CD8-positive, alpha-beta memory T cell (primary cell): ENCODE results near the gene SLC13A3. TPM values are rescaled to one million over a fixed set of nuclear protein-coding genes. Genes with fewer than 3 reads are reported as not detected.

Source experiments
- CTCF ChIA-PET: fragments of 350-600 bp; sonication (Branson Sonifier 250); formaldehyde crosslinking; loops from one replicate; lab custom pipeline; 2021; ENCODE audit warnings: antibody characterized with exemption; lab: Charles Lee
- POLR2A ChIA-PET: fragments of 350-600 bp; sonication (Branson Sonifier 250); formaldehyde crosslinking; loops from one replicate; lab custom pipeline; 2021; ENCODE audit warnings: antibody characterized with exemption; lab: Charles Lee
- DNase-seq, 5 donors: peaks; one replicate each; pipeline versions ENCODE4 v3.0.0 to v3.0.0-alpha.2; 2020 to 2022; ENCODE audit warnings: mixed read lengths in 1 of 5
- H3K27ac ChIP-seq: one replicate; pipeline ENCODE4 v1.7.0; 2013; ENCODE audit warnings: low read depth, mild to moderate bottlenecking, low read length, moderate library complexity
- H3K27me3 ChIP-seq: 2 replicates; pipeline ENCODE4 v1.7.0; 2013; ENCODE audit warnings: low read length, mild to moderate bottlenecking; ENCODE audit not compliant: insufficient read depth, poor library complexity, severe bottlenecking
- H3K36me3 ChIP-seq: 2 replicates; pipeline ENCODE4 v1.7.0; 2013; ENCODE audit warnings: mild to moderate bottlenecking, low read length, moderate library complexity; ENCODE audit not compliant: insufficient read depth
- H3K4me1 ChIP-seq: 2 replicates; pipeline ENCODE4 v1.7.0; 2013; ENCODE audit warnings: mild to moderate bottlenecking, low read length, moderate library complexity; ENCODE audit not compliant: insufficient read depth
- H3K4me3 ChIP-seq: 2 replicates; pipeline ENCODE4 v1.7.0; 2013; ENCODE audit warnings: mild to moderate bottlenecking, low read length
- H3K9me3 ChIP-seq: 2 replicates; pipeline ENCODE4 v1.7.0; 2013; ENCODE audit warnings: mild to moderate bottlenecking, low read length
- H3K27ac Mint-ChIP-seq, 8 donors: one replicate each; pipeline ENCODE4 v1.8.0; 2020 to 2021; ENCODE audit warnings: mixed read lengths in 8 of 8, mild to moderate bottlenecking in 6 of 8, inconsistent platforms in 3 of 8, moderate library complexity in 3 of 8
- H3K27me3 Mint-ChIP-seq, 2 donors: one replicate each; pipeline ENCODE4 v1.8.0; 2020 to 2021; ENCODE audit warnings: mixed read lengths in 2 of 2, mild to moderate bottlenecking in 1 of 2, moderate library complexity in 1 of 2
- H3K36me3 Mint-ChIP-seq, 3 donors: one replicate each; pipeline ENCODE4 v1.8.0; 2020 to 2021; ENCODE audit warnings: mixed read lengths in 3 of 3, inconsistent platforms in 1 of 3, mild to moderate bottlenecking in 1 of 3
- H3K4me1 Mint-ChIP-seq, 3 donors: one replicate each; pipeline ENCODE4 v1.8.0; 2020 to 2021; ENCODE audit warnings: mixed read lengths in 3 of 3, inconsistent platforms in 1 of 3, mild to moderate bottlenecking in 1 of 3
- H3K4me3 Mint-ChIP-seq, 7 donors: one replicate each; pipeline ENCODE4 v1.8.0; 2020 to 2021; ENCODE audit warnings: mixed read lengths in 7 of 7, mild to moderate bottlenecking in 6 of 7, moderate library complexity in 4 of 7, inconsistent platforms in 2 of 7
- H3K9me3 Mint-ChIP-seq, 5 donors: one replicate each; pipeline ENCODE4 v1.8.0; 2020 to 2022; ENCODE audit warnings: mixed read lengths in 5 of 5, mild to moderate bottlenecking in 3 of 5, moderate library complexity in 2 of 5, inconsistent platforms in 1 of 5
- polyA plus RNA-seq: library from polyadenylated mRNA; unstranded; fragments of 300-500 nt; fragmentation: Illumina TruSeq; gene quantifications from one replicate; pipeline ENCODE4 v1.2.3, GENCODE V29; 2021
- total RNA-seq, 2 experiments: library from RNA; stranded (reverse); gene quantifications; one replicate each; pipeline ENCODE4 v1.2.3, GENCODE V29; 2021

Gene SLC13A3
- total and polyA plus RNA-seq, 3 experiments from 2014 or later = 0.11 TPM; not detected in 2

DNA sequence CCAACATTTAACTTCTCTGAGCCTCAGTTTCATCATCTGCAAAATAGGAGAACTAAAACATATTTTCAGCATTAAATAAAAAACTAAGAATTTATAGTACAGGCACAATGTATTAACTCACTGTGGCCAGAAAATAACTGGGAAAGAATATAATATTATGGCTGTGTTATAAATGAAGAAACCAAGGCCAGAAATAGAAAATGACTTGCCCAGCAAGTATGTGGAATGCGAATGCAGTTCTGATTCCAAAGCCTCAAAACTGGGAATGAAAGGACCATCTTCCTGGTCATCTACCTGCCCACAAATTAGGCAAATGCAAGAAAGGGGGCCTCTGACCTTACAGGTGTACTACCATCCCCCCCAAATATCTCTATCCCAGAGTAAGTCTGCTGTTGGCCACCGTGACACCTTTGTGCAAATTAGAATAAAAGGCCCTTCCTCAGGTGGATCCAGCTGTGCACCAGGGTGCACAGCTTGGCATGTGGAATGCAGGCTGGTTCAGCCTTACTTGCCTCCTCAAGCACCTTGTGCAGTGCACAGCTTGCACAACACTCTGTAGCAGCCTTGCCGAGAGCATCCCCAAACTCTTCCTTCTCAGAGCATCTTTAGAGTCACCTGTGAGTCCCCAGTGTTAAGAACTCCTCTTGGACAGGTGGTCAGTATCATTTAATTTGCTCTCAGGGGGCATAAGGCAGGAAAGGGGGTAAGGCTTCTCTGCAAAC is 4.4 kb downstream of the SLC13A3 start:
- ChIA-PET CTCF (no interaction called here), POLR2A (no interaction called here)
- Mint-ChIP-seq H3K27me3 (peaks cover 16 to 26% of the 10 kb centered on the region in 2 donors), H3K4me3 (no peak overlapping the region), H3K9me3 (peaks cover 0 to 1% (median 0%) of the 10 kb centered on the region in 5 donors), H3K27ac (no peak overlapping the region), H3K36me3 (peaks cover 0 to 4% (median 0%) of the 10 kb centered on the region in 3 donors), H3K4me1 (no peaks in the 10 kb centered on the region)
- no peak overlapping the region for H3K4me3 ChIP-seq
- no peaks in the 10 kb centered on the region for H3K9me3 ChIP-seq
- DNase-seq = no peak
- no peaks in the 10 kb centered on the region for H3K27me3 ChIP-seq
- H3K4me1 ChIP-seq = no peaks in the 10 kb centered on the region
- no peaks in the 10 kb centered on the region for H3K36me3 ChIP-seq
- H3K27ac ChIP-seq = no peak overlapping the region

DNA sequence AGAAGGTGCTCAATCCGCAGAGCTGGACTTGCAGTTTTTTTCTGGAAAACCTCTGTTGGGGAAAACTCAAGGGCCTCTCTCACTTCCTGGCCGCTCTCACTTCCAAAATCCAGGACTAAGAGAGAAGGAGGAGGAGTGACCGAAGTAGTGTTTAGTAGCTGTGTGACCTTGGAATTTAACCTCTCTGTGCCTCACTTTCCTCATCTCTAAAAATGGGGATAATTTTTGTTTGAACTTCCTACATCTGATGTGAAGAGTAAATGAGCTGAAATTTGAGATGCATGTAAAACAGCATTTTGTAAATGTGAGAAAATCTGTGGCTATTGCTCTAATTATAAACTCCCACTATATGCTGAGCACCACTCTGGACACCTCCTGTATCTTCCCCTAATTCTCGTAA is 5.1 kb downstream of the SLC13A3 start:
- peaks cover 0 to 4% (median 0%) of the 10 kb centered on the region in 3 donors for H3K36me3 Mint-ChIP-seq
- H3K9me3 Mint-ChIP-seq = no peaks in the 10 kb centered on the region
- ChIA-PET POLR2A (no interaction called here), CTCF (no interaction called here)
- Histone ChIP-seq H3K36me3 (no peaks in the 10 kb centered on the region), H3K27ac (no peak overlapping the region), H3K4me3 (no peak overlapping the region), H3K4me1 (no peaks in the 10 kb centered on the region), H3K9me3 (no peaks in the 10 kb centered on the region), H3K27me3 (no peaks in the 10 kb centered on the region)
- H3K27me3 Mint-ChIP-seq = peaks cover 11 to 27% of the 10 kb centered on the region in 2 donors
- no peaks in the 10 kb centered on the region for H3K4me1 Mint-ChIP-seq
- no peak overlapping the region for H3K4me3 Mint-ChIP-seq
- DNase-seq = no peak
- H3K27ac Mint-ChIP-seq = no peak overlapping the region

DNA sequence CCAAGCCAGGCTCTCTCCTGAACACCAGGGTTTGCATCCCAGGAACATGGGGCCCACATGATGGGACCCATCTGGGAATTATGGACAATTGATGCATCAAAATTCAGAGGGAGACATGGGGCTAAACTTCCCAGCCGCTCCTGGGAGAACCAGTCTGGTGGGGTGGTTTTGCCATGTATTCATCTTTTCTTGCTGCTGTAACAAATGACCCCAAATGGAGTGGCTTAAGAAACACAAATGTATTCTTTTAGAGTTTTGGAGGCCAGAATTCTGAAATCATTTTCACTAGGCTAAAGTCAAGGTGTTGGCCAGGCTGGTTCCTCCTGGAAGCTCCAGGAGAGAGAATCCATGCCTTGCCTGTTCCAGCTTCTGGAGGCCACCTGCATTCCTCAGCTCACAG is 6.5 kb downstream of the SLC13A3 start:
- H3K4me3 ChIP-seq = no peak overlapping the region
- no peaks in the 10 kb centered on the region for H3K36me3 ChIP-seq
- no peak for DNase-seq
- no peaks in the 10 kb centered on the region for H3K4me1 ChIP-seq
- H3K9me3 Mint-ChIP-seq = no peaks in the 10 kb centered on the region
- H3K27me3 ChIP-seq = no peaks in the 10 kb centered on the region
- H3K4me3 Mint-ChIP-seq = no peak overlapping the region
- H3K27ac Mint-ChIP-seq = no peak overlapping the region
- CTCF ChIA-PET = no interaction called here
- H3K9me3 ChIP-seq = no peaks in the 10 kb centered on the region
- H3K27ac ChIP-seq = no peak overlapping the region
- peaks cover 2 to 22% of the 10 kb centered on the region in 2 donors for H3K27me3 Mint-ChIP-seq
- POLR2A ChIA-PET = no interaction called here
- no peaks in the 10 kb centered on the region for H3K36me3 Mint-ChIP-seq
- H3K4me1 Mint-ChIP-seq = no peaks in the 10 kb centered on the region

DNA sequence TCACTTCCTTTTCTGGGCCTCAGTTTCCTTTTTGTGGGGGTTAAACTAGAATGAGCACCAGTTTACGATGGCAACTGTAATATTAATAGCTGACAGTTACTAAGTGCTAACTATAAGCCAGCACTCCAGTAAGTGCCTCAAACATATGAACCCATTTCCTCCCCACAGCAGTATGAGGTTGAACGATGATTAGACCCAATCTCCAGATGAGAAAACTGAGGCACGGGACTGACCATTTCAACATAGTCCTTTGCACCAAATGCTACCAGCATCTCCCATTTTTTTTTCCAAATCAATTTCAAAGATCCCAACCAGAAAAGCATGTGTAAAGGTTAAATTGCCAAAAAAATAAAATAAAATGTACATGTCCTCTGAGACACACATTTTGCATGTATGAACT is 7.1 kb downstream of the SLC13A3 start:
- ChIA-PET CTCF (no interaction called here), POLR2A (no interaction called here)
- Histone ChIP-seq H3K27ac (no peak overlapping the region), H3K27me3 (no peaks in the 10 kb centered on the region), H3K9me3 (no peaks in the 10 kb centered on the region), H3K36me3 (no peaks in the 10 kb centered on the region), H3K4me3 (no peak overlapping the region), H3K4me1 (no peaks in the 10 kb centered on the region)
- no peak for DNase-seq
- Mint-ChIP-seq H3K27ac (no peak overlapping the region), H3K9me3 (no peaks in the 10 kb centered on the region), H3K36me3 (no peaks in the 10 kb centered on the region), H3K4me1 (no peaks in the 10 kb centered on the region), H3K4me3 (no peak overlapping the region), H3K27me3 (peaks cover 7 to 20% of the 10 kb centered on the region in 2 donors)

DNA sequence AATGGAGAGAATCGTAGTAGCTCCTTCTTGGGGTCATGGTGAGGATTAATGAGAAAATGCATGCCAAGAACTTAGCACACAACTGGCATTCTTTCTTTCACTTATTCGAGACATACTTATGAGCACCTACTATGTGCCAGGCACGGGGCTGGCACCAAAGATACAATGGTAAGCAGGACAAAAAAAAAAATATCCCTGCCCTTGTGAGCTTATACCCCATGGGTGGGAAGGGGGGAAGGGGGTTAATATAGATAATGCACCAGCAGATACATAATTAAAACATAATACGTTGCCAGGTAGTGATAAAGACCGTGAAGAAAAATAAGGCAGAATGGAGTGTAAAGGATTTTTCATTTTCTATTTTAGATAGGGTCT is 8.3 kb downstream of the SLC13A3 start:
- Mint-ChIP-seq H3K9me3 (no peaks in the 10 kb centered on the region), H3K27ac (no peak overlapping the region), H3K4me3 (no peak overlapping the region)

DNA sequence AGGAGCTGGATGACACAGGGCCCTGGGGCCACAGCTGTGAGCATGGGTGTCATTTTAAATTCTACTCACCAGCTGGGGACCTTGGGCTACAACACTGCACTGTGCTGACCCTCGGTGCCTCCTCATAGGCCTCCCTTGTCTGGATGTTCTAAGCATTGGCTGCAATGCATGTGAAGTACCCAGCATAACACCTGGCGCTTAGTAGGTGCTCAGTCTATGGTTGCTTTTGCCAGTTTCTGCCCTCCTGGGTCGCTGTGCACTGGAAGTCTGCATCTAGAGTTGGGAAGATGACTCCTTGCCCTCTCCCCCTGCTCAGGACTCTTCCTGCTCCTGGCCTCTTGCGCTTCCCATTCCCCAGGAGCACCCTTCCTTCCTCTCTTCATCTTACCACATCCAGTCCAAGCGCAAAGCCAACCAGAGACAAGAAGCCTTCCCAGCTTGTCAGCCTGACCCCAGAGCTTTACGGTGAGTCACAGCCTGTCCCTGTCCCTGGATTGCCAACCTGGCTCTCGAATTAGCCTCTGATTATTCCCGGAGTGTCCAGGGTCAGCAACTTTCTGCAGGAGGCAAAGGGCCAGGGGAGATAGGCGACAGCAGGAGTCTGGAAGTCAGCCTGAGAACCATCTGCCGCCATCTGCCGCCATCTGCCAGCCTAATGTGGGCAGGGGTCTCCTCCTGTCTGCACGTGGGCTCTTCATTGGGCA is 8.8 kb downstream of the SLC13A3 start:
- no peaks in the 10 kb centered on the region for H3K4me1 Mint-ChIP-seq
- H3K4me1 ChIP-seq = no peaks in the 10 kb centered on the region
- H3K27ac ChIP-seq = no peak overlapping the region
- H3K9me3 ChIP-seq = no peaks in the 10 kb centered on the region
- no peak overlapping the region for H3K4me3 Mint-ChIP-seq
- peak overlapping the region in 1 of 8 donors; percentile 62 for H3K27ac Mint-ChIP-seq
- no peaks in the 10 kb centered on the region for H3K36me3 Mint-ChIP-seq
- no peaks in the 10 kb centered on the region for H3K27me3 ChIP-seq
- H3K27me3 Mint-ChIP-seq = peaks cover 8 to 30% of the 10 kb centered on the region in 2 donors
- ChIA-PET CTCF (no interaction called here), POLR2A (no interaction called here)
- no peak for DNase-seq
- H3K9me3 Mint-ChIP-seq = no peaks in the 10 kb centered on the region
- H3K4me3 ChIP-seq = no peak overlapping the region
- H3K36me3 ChIP-seq = no peaks in the 10 kb centered on the region

More for the DNA sequence above, 8.3 kb downstream of the SLC13A3 start:
- H3K4me1 Mint-ChIP-seq = no peaks in the 10 kb centered on the region
- no peaks in the 10 kb centered on the region for H3K4me1 ChIP-seq
- no peaks in the 10 kb centered on the region for H3K36me3 Mint-ChIP-seq
- DNase-seq = no peak
- no peaks in the 10 kb centered on the region for H3K9me3 ChIP-seq
- ChIA-PET CTCF (no interaction called here), POLR2A (no interaction called here)
- H3K27ac ChIP-seq = no peak overlapping the region
- no peaks in the 10 kb centered on the region for H3K27me3 ChIP-seq
- H3K4me3 ChIP-seq = no peak overlapping the region
- H3K36me3 ChIP-seq = no peaks in the 10 kb centered on the region
- H3K27me3 Mint-ChIP-seq = peaks cover 8 to 27% of the 10 kb centered on the region in 2 donors

DNA sequence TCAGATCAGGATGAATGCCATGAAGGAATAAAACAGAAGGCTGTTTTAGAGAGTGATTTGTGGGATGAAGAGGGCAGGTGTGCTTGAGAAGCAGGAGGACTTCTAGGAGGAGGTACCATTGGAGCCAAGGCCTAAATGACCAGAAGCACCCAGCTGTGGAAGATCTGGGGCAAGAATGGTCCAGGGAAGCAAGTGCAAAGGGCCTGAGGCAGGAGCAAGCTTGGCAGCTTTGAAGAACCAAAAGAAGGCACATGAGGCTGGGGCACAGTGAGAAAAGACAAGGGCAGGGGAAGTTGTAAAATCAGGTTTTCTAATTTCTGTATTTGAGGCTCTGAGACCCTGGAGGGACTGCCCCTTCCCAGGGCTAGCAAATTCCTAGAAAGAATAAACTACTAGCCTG is 9.8 kb downstream of the SLC13A3 start:
- Histone ChIP-seq H3K27me3 (no peaks in the 10 kb centered on the region), H3K4me1 (no peaks in the 10 kb centered on the region), H3K27ac (no peak overlapping the region), H3K4me3 (no peak overlapping the region), H3K9me3 (no peaks in the 10 kb centered on the region), H3K36me3 (no peaks in the 10 kb centered on the region)
- Mint-ChIP-seq H3K27ac (no peak overlapping the region), H3K36me3 (no peaks in the 10 kb centered on the region), H3K9me3 (no peaks in the 10 kb centered on the region), H3K4me1 (no peaks in the 10 kb centered on the region), H3K4me3 (no peak overlapping the region), H3K27me3 (peaks cover 8 to 32% of the 10 kb centered on the region in 2 donors)
- no peak for DNase-seq
- CTCF ChIA-PET = no interaction called here
- POLR2A ChIA-PET = no interaction called here

DNA sequence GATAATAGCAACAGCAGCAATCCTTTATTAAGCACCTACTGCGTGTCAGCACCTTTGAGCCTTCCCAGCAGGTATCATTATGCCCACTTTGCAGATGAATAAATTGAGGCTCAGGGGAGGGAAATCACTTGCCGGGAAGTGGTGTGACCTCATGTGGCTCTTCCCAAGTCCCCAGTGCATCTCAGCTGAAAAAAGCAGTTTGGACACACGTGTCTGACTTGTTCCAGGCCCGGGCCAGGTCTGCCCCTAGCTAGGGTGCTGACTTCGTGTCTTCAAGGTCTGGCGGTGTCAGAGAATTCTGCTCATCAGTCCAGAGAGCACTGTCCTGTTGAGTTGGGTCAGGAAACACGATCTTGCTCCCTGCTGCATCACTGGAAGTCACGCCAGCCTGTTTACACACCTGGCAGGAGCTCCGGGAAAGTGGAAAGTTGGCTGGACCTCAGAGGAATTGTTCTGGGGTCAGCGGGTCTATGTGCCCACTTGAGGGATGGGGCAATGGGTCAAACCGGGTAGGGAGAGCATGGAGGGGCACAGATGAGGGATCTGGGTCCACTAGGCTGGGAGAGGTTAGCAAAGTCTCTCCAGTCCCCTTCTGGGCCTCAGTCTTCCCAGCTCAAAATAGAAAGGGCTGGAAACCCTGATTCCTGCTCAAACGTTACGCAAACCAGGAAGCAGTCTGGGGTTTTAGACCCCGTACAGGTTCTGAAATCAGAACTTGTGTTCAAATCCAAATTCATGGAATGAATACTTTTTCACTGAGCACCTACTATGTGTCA is 10.5 kb downstream of the SLC13A3 start:
- no peaks in the 10 kb centered on the region for H3K27me3 ChIP-seq
- no peak for DNase-seq
- Mint-ChIP-seq H3K36me3 (no peaks in the 10 kb centered on the region), H3K27ac (no peak overlapping the region), H3K4me1 (no peaks in the 10 kb centered on the region), H3K27me3 (peaks cover 11 to 39% of the 10 kb centered on the region in 2 donors), H3K4me3 (no peak overlapping the region), H3K9me3 (no peaks in the 10 kb centered on the region)
- H3K36me3 ChIP-seq = no peaks in the 10 kb centered on the region
- ChIA-PET POLR2A (no interaction called here), CTCF (interaction anchor here (0.9 to 1.2 kb wide), 2 partner anchors 8 to 13 kb away, joined by 3 read pairs; no protein-coding TSS in a partner anchor)
- H3K27ac ChIP-seq = no peak overlapping the region
- no peaks in the 10 kb centered on the region for H3K4me1 ChIP-seq
- H3K9me3 ChIP-seq = no peaks in the 10 kb centered on the region
- H3K4me3 ChIP-seq = no peak overlapping the region
